ENCODE data around the gene BCL2L15. TPM values are rescaled to one million over a fixed set of nuclear protein-coding genes. Genes with fewer than 3 reads are reported as not detected.

BCL2L15 gene
- total and polyA plus RNA-seq, 10 of the 15 experiments (the other 5 are each of a cell fraction or from before 2014, with no cell fraction given) = 0.42 to 1.2 (median 0.59) TPM

- TF ChIP-seq SRF (IDR thresholded peaks at IDR 0.05; ENCODE audit: low read depth in 2 of 2, low read length in 2 of 2) (no peak), GABPA (IDR thresholded peaks at IDR 0.05; ENCODE audit: low read depth) (no peak), SUPT20H (IDR thresholded peaks at IDR 0.05; ENCODE audit: borderline replicate concordance, control insufficient read depth, low read depth, low read length) (no peak), MTA2 (IDR thresholded peaks at IDR 0.05; ENCODE audit: low read depth) (no peak), ESRRA (IDR thresholded peaks at IDR 0.05; ENCODE audit: low read length) (no peak), NKRF (conservative IDR thresholded peaks at IDR 0.05) (peak; percentile 61), NBN (IDR thresholded peaks at IDR 0.05) (0 out of 2 replicates have a peak, but pooled peaks have one; percentile 54), MLLT1 (IDR thresholded peaks at IDR 0.05) (peak; percentile 81), BMI1 (IDR thresholded peaks at IDR 0.05; ENCODE audit: borderline replicate concordance) (no peak), BCL3 (IDR thresholded peaks at IDR 0.05; ENCODE audit: borderline replicate concordance, insufficient read depth, low read depth, low read length, poor library complexity, severe bottlenecking) (no peak), POU2F2 (IDR thresholded peaks at IDR 0.05; ENCODE audit: borderline replicate concordance, low read depth, low read length) (no peak), ZBTB11 (CRISPR knock-in tag; IDR thresholded peaks at IDR 0.05) (no peak), BCL11A (IDR thresholded peaks at IDR 0.05; ENCODE audit: low read depth, low read length) (no peak), MEF2A (IDR thresholded peaks at IDR 0.05; ENCODE audit: insufficient read depth, low read depth, low read length) (no peak), CREB1 (IDR thresholded peaks at IDR 0.05; ENCODE audit: low read depth) (no peak; the same call in 1 of the 2 replicates), ZSCAN29 (IDR thresholded peaks at IDR 0.05) (no peak), RBBP5 (conservative IDR thresholded peaks at IDR 0.05) (0 out of 2 replicates have a peak, but pooled peaks have one; percentile 16), BRCA1 (IDR thresholded peaks at IDR 0.05; ENCODE audit: low read depth, low read length) (no peak), SPI1 (IDR thresholded peaks at IDR 0.05; ENCODE audit: borderline replicate concordance, insufficient read depth, low read depth, low read length) (0 out of 2 replicates have a peak, but pooled peaks have one; percentile 5)
Observed at GRCh38 chr1:113929750-113930498, 42.5 kb upstream of the BCL2L15 start (continued).

All from GM12878 (cell line).